HG02973 (cell line): ENCODE measurements around the gene SNAI1.
"Not testable (repeated sequence)": the region's sequence is repeated elsewhere in the genome, so short reads cannot be mapped to it uniquely, and the experiment has no call there.

Source experiments
- ATAC-seq: cut with Tn5 transposase; IDR thresholded peaks from one replicate; pipeline ENCODE4 v1.9.1; 2021; ENCODE audit warnings: moderate library complexity; ENCODE audit not compliant: unreplicated experiment

SNAI1 gene

GRCh38 chr20:49985617-49986016 lies 2.8 kb downstream of the SNAI1 start:
- no peak for ATAC-seq

- ATAC-seq = no peak
These were observed 3.3 kb downstream of the SNAI1 start for GRCh38 chr20:49986049-49986448.

- ATAC-seq = no peak
These were observed 4.5 kb downstream of the SNAI1 start for GRCh38 chr20:49987015-49987867.

GRCh38 chr20:49987868-49988690 lies 5.3 kb downstream of the SNAI1 start:
- no peak for ATAC-seq

- no peak for ATAC-seq
These were observed 6.7 kb downstream of the SNAI1 start for GRCh38 chr20:49989234-49990065.

DNA sequence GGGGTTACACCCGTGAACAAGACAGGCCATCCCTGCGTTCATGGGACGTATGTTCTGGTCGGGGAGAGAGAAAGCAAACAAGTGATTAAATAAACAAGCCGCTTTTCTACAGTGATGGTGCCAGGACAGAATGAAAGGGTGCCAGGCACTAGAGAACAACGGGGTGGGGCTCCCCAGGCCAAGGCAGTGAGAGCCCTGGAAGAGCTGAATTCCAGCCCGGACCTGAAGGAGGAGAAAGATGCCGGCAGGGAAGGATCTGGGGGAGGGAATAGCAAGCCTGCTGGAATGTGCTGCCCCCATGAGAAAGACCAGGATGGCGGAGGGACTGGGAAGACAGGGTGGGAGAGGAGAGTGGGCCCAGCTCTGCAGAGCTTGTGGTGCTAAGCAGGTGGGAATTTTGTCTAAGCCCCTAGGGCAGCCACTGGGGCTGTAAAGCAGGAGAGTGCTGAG lies 7.5 kb downstream of the SNAI1 start:
- ATAC-seq = no peak

GRCh38 chr20:49993301-49993751 lies 10.5 kb downstream of the SNAI1 start:
- ATAC-seq = no peak

DNA sequence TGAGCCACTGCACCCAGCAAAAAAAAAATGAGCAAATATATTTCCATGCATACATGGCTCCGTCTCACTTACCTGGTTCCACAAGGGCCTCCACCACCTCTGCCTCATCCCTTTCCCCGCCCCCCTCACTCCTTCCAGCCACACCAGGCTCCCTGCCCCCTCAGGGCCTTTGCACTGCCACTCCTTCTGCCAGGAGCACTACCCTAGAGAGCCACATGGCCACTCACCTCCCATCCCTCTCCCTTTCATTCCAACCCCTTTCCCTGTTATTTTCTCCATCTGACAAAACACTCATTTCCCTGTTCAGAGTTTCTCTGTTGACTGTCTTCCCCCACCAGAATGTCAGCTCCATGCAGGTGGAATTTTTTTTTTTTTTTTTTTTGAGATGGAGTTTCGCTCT lies 12.8 kb downstream of the SNAI1 start:
- no peak for ATAC-seq

DNA sequence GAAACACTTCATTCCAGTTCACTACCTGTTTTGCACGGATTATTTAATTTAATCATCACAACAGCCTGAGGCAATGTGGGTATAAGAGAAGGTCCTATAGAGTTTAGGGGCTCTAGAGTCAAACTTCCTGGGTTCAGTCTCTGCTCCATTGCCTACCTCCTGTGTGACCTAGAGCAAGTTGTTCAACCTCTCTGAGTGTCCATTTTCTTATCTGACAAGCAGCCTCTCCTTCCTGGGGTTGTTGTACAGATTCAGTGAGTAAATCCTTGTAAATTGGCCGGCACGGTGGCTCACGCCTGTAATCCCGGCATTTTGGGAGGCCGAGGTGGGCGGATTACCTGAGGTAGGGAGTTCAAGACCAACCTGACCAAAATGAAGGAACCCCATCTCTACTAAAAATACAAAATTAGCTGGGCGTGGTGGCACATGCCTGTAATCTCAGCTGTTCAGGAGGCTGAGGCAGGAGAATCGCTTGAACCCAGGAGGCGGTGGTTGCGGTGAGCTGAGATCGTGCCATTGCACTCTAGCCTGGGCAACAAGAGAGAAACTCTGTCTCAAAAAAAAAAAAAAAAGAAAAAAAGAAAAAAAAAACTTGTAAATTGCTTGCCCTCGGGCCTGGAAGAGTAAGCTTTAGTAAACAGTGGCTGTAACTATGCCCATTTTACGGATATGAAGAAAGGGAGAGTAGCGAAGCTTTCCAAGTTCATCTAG lies 15.9 kb downstream of the SNAI1 start:
- ATAC-seq = not testable (repeated sequence)

- ATAC-seq = no peak
These were observed 16.5 kb downstream of the SNAI1 start for GRCh38 chr20:49999329-49999728.

DNA sequence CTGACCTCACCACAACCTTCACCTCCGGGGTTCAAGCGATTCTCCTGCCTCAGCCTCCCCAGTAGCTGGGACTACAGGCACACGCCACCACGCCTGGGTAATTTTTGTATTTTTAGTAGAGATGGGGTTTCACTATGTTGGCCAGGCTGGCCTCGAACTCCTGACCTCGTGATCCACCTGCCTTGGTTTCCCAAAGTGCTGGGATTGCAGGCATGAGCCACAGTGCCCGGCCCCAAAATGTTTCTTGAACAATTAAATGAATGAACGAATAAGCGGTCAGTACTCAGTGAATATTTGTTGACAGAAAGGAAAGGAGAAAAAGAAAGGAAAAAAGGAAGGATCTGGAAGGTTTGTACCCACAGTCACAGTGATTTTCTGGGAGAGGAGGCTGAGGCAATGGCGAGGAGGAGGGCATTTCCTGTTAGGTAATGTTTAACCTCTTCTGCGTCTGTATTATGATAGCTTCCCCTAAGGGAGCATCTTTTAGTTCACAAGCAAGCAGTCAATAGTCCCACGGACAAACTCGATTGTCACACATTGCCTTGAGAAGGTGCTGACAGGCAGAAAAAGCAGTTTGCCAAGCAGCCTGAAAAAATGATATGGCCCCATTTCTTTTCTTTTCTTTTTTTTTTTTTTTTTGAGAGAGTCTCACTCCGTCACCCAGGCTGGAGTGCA lies 17.9 kb downstream of the SNAI1 start:
- not testable (repeated sequence) for ATAC-seq

DNA sequence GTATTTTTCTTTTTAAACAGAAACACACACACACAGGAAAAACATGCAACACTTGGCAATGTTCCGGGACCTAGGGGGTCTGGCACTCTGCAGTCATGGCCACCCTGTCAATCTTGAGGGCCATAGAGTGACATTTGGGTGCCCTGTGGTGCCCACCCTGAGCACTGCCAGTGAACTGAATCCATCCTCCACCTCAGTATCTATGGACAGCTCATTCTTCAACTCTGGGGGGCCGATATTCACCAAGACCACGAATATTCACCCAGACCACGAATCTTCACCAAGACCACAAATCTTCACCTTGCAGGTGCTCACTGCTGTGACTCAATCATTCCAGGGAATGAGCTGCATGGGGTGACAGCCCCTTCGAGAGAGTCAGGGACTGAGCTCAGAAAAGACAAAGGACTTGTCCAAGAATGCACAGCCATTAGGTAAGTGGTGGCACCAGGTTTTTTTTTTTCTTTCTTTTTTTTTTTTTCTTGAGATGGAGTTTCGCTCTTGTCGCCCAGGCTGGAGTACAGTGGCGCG lies 19.1 kb downstream of the SNAI1 start:
- no peak for ATAC-seq

DNA sequence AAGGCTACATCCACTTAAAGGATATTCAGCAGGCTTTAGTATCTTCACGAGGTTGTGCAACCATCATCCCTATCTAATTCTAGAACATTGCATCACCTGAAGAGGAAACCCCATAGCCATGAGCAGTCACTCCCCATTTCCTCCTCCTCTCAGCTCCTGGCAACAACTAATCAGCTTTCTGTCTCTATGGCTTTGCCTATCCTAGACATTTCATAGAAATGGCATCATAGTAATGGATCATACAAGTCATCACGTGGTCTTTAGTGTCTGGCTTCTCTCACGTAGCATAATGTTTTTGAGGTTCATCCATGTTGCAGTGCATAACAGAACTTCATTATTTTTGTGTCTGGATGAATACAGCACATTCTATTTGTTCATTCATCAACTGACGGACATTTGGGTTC lies 20.5 kb downstream of the SNAI1 start:
- ATAC-seq = no peak

DNA sequence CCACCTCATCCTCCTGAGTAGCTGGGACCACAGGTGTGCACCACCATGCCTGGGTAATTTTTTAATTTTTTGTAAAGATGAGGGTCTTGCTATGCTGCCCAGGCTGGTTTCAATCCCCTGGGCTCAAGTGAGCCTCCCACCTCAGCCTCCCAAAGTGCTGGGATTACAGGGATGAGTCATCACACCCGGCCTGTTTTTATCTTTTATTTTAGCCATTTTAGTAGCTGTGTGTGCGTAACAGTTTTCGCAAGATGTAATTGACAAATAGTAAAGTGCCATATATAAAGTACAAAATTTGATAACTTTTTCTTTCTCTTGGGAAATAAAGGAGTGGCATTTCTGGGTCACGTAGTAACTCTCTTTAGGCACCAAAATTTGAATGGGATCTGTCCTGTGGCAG lies 21.4 kb downstream of the SNAI1 start:
- ATAC-seq = no peak

GRCh38 chr20:50005471-50005981 lies 22.7 kb downstream of the SNAI1 start:
- no peak for ATAC-seq

- no peak for ATAC-seq
These were observed 24.6 kb downstream of the SNAI1 start for GRCh38 chr20:50007369-50007768.

DNA sequence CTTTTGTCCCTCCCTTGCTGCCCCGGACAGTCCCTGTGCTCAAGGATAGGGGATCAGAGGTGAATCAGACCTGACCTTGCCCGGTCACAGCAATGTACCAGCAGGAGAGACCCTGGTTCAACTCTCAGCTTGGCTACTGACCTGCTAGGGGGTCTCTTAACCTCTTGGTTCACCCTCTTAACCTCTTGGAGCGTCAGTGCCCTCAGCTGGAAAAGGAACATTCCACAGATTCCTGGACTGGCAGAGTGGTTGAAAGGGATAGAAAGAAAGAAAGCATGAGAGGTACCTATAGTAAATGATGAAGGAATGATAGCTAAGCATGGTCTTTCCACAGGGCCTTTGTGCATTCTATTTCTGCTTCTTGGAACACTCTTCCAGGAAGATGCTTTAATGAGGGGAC lies 25.2 kb downstream of the SNAI1 start:
- ATAC-seq = no peak

GRCh38 chr20:50009521-50010454 lies 27.0 kb downstream of the SNAI1 start:
- no peak for ATAC-seq
